ENCODE results near the gene LVRN. TPM values are rescaled to one million over a fixed set of nuclear protein-coding genes. Genes with fewer than 3 reads are reported as not detected.

The LVRN gene
- polyA plus RNA-seq, 3 donors = not detected

DNA sequence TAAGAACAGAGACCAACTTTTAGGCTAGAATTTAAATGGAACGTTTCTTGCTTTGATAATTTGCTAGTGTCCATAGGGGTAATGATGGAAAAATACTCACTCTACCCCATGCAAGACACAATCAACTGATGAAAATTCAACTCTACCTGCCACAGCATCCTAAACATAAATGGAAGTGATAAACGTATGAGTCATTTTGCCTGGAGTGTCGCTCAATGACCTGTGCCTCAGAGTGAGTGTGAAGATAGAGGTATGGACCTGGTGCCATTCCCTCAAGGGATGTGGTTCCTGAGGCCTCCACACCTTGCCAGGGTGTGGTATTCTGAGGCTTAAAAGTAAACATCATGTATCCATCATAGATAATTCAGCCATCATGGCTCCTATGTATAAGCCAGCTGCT is 84.0 kb downstream of the LVRN start:
- H3K9ac ChIP-seq (ENCODE audit: insufficient read depth, low read length, poor library complexity, severe bottlenecking) = no peak overlapping the region
- no peak for DNase-seq
- Mint-ChIP-seq H3K36me3 (no peaks in the 10 kb centered on the region), H3K4me3 (no peak overlapping the region), H3K27me3 (ENCODE audit: low read depth in 3 of 3) (peaks cover 0 to 3% (median 2%) of the 10 kb centered on the region in 3 donors), H3K4me1 (no peaks in the 10 kb centered on the region), H3K27ac (no peak overlapping the region), H3K9me3 (peaks cover 0 to 2% (median 0%) of the 10 kb centered on the region in 7 donors)
- peaks cover 0 to 2% of the 10 kb centered on the region in 2 donors for H3K27me3 ChIP-seq (ENCODE audit: control insufficient read depth in 2 of 2, insufficient read depth in 2 of 2, low read length in 2 of 2)
- no CpG with 5 or more reads among the region's 3 CpGs for WGBS (ENCODE audit: insufficient coverage)
- H3K27ac ChIP-seq (ENCODE audit: low read depth in 1 of 2, low read length in 2 of 2) = no peak overlapping the region
- H3K36me3 ChIP-seq (replicated peaks in 1 of 2; ENCODE audit: control insufficient read depth in 1 of 2, insufficient read depth in 2 of 2, low read length in 2 of 2) = no peaks in the 10 kb centered on the region
- intact Hi-C loops (cut with micrococcal nuclease) = no loop called here
- H3K4me1 ChIP-seq (ENCODE audit: control insufficient read depth in 1 of 2, insufficient read depth in 2 of 2, low read length in 2 of 2) = no peaks in the 10 kb centered on the region
- no peaks in the 10 kb centered on the region for H4K20me1 ChIP-seq (ENCODE audit: insufficient read depth, low read length)
- no peaks in the 10 kb centered on the region for H3K79me2 ChIP-seq (ENCODE audit: insufficient read depth, low read length)
- no peaks in the 10 kb centered on the region for H3K9me3 ChIP-seq (replicated peaks in 1 of 2; ENCODE audit: control insufficient read depth in 1 of 2, insufficient read depth in 1 of 2, low read length in 2 of 2)
- TF ChIP-seq, protein P1, sequence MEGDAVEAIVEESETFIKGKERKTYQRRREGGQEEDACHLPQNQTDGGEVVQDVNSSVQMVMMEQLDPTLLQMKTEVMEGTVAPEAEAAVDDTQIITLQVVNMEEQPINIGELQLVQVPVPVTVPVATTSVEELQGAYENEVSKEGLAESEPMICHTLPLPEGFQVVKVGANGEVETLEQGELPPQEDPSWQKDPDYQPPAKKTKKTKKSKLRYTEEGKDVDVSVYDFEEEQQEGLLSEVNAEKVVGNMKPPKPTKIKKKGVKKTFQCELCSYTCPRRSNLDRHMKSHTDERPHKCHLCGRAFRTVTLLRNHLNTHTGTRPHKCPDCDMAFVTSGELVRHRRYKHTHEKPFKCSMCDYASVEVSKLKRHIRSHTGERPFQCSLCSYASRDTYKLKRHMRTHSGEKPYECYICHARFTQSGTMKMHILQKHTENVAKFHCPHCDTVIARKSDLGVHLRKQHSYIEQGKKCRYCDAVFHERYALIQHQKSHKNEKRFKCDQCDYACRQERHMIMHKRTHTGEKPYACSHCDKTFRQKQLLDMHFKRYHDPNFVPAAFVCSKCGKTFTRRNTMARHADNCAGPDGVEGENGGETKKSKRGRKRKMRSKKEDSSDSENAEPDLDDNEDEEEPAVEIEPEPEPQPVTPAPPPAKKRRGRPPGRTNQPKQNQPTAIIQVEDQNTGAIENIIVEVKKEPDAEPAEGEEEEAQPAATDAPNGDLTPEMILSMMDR (IDR thresholded peaks at IDR 0.05) = no peak
- H3K4me3 ChIP-seq (replicated peaks in 1 of 3; ENCODE audit: low read depth in 2 of 3, low read length in 3 of 3) = no peak overlapping the region
- no peak overlapping the region for H3K4me2 ChIP-seq (replicated peaks; ENCODE audit: extremely low read depth, low read length, poor library complexity, severe bottlenecking)
- H2AFZ ChIP-seq (ENCODE audit: insufficient read depth, low read depth, low read length, poor library complexity, severe bottlenecking) = no peak overlapping the region

DNA sequence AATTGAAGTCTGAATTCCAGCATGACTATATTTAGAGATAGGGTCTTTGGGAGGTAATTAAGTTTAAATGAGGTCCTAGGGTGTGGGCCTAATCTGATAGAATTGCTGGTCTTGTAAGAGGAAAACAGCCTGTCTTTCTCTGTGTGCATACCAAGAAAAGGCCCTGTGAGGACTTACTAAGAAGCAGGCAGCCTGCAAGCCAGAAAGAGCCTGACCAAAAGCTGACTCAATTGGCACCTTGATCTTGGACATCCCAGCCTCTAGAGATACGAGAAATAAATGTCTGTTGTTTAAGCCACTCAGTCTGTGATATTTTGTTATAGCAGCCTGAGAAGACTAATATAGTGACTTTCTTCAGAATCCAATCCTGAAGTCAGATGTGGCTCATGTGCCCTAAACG is 84.5 kb downstream of the LVRN start:
- Histone ChIP-seq H3K4me3 (replicated peaks in 1 of 3; ENCODE audit: low read depth in 2 of 3, low read length in 3 of 3) (no peak overlapping the region), H3K27me3 (ENCODE audit: control insufficient read depth in 2 of 2, insufficient read depth in 2 of 2, low read length in 2 of 2) (peaks cover 0 to 2% of the 10 kb centered on the region in 2 donors), H3K36me3 (replicated peaks in 1 of 2; ENCODE audit: control insufficient read depth in 1 of 2, insufficient read depth in 2 of 2, low read length in 2 of 2) (no peaks in the 10 kb centered on the region), H3K79me2 (ENCODE audit: insufficient read depth, low read length) (no peaks in the 10 kb centered on the region), H3K27ac (ENCODE audit: low read depth in 1 of 2, low read length in 2 of 2) (no peak overlapping the region), H3K4me1 (ENCODE audit: control insufficient read depth in 1 of 2, insufficient read depth in 2 of 2, low read length in 2 of 2) (no peaks in the 10 kb centered on the region), H3K4me2 (replicated peaks; ENCODE audit: extremely low read depth, low read length, poor library complexity, severe bottlenecking) (no peak overlapping the region), H4K20me1 (ENCODE audit: insufficient read depth, low read length) (no peaks in the 10 kb centered on the region), H3K9me3 (replicated peaks in 1 of 2; ENCODE audit: control insufficient read depth in 1 of 2, insufficient read depth in 1 of 2, low read length in 2 of 2) (no peaks in the 10 kb centered on the region), H2AFZ (ENCODE audit: insufficient read depth, low read depth, low read length, poor library complexity, severe bottlenecking) (no peak overlapping the region), H3K9ac (ENCODE audit: insufficient read depth, low read length, poor library complexity, severe bottlenecking) (no peak overlapping the region)
- Mint-ChIP-seq H3K36me3 (no peaks in the 10 kb centered on the region), H3K27ac (no peak overlapping the region), H3K4me1 (no peaks in the 10 kb centered on the region), H3K4me3 (no peak overlapping the region), H3K27me3 (ENCODE audit: low read depth in 3 of 3) (peaks cover 0 to 2% (median 0%) of the 10 kb centered on the region in 3 donors), H3K9me3 (peaks cover 0 to 2% (median 0%) of the 10 kb centered on the region in 7 donors)
- intact Hi-C loops (cut with micrococcal nuclease) = no loop called here
- DNase-seq = no peak
- WGBS (ENCODE audit: insufficient coverage) = no CpG with 5 or more reads among the region's 2 CpGs
- TF ChIP-seq, protein P1 (IDR thresholded peaks at IDR 0.05) = no peak
